Mucosa of descending colon (tissue), 3 donors: Measurements from ENCODE around the gene FBXO10. TPM values are rescaled to one million over a fixed set of nuclear protein-coding genes. Genes with fewer than 3 reads are reported as not detected.
"Not testable (repeated sequence)": the region's sequence is repeated elsewhere in the genome, so short reads cannot be mapped to it uniquely, and the experiment has no call there.

Source experiments
- ATAC-seq: fragments of 200-7000 bp; cut with Tn5 transposase; one replicate; pipeline ENCODE4 v1.9.1; 2020; ENCODE audit warnings: mild to moderate bottlenecking, moderate library complexity
- DNase-seq, 3 donors: peaks; one replicate each; pipeline ENCODE4 v3.0.0-alpha.2; 2020
- H3K36me3 ChIP-seq: fragments of 200-600 bp; one replicate; pipeline ENCODE4 v1.8.0; 2021; ENCODE audit warnings: low read depth, mild to moderate bottlenecking
- H3K4me1 ChIP-seq: fragments of 200-600 bp; one replicate; pipeline ENCODE4 v1.8.0; 2021; ENCODE audit warnings: low read depth, mild to moderate bottlenecking
- H3K4me3 ChIP-seq: fragments of 200-600 bp; one replicate; pipeline ENCODE4 v1.8.0; 2021; ENCODE audit warnings: mild to moderate bottlenecking
- H3K9me3 ChIP-seq: fragments of 200-600 bp; one replicate; pipeline ENCODE4 v1.8.0; 2021; ENCODE audit warnings: mild to moderate bottlenecking
- intact Hi-C, 2 donors: fragments of 100-400 bp; cut with DNase I in 1 of 2; cut with micrococcal nuclease in 1 of 2; formaldehyde crosslinking; loops; one replicate each; pipeline versions ENCODE4 v1.11.0 to v1.11.1; 2022; cut with DNase I, micrococcal nuclease
- total RNA-seq, 3 donors: library from RNA; stranded (reverse); fragmentation: NEBNext Ultra II Directional in 2 of 3; extraction: Animal tissue kit (Norgen Biotek cat#: 25700) in 2 of 3; gene quantifications; one replicate each; pipeline versions ENCODE4 v1.2.1 to v1.2.4, GENCODE V29; 2021 to 2023
- TF ChIP-seq, protein P1 (sequence below): fragments of 200-600 bp; IDR thresholded peaks from one replicate; pipeline ENCODE4 v1.8.0; 2022; ENCODE audit warnings: antibody characterized with exemption, mild to moderate bottlenecking
- donor health status: DM: no; HTN: no; CAD: no; lungs with moderate emphysema.
- donor health status: DM: no; HTN: no; CAD: no.
- donor health status: DM: no; HTN: yes; CAD: no.

FBXO10 gene
- total RNA-seq, 3 donors from 2014 or later, result 3.4 to 15.9 (median 4.6) TPM

DNA sequence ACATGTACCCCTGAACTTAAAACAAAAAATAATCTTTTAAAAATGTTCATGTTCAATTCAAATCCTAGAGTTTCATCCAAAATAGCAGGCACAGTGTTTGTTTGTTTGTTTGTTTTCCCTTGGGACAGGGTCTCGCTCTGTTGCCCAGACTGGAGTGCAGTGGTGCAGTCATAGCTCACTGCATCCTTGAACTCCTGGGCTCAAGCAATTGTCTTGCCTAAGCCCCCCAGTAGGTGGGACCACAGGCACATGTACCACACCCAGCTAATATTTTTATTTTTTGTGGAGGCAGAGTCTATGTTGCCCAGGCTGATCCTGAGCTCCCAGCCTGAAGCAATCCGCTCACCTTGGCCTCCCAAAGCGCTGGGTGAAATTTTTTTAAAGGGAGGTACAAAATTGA is 95.4 kb downstream of the FBXO10 start:
- H3K36me3 ChIP-seq, result no peaks in the 10 kb centered on the region
- H3K9me3 ChIP-seq, result no peaks in the 10 kb centered on the region
- TF ChIP-seq, protein P1, sequence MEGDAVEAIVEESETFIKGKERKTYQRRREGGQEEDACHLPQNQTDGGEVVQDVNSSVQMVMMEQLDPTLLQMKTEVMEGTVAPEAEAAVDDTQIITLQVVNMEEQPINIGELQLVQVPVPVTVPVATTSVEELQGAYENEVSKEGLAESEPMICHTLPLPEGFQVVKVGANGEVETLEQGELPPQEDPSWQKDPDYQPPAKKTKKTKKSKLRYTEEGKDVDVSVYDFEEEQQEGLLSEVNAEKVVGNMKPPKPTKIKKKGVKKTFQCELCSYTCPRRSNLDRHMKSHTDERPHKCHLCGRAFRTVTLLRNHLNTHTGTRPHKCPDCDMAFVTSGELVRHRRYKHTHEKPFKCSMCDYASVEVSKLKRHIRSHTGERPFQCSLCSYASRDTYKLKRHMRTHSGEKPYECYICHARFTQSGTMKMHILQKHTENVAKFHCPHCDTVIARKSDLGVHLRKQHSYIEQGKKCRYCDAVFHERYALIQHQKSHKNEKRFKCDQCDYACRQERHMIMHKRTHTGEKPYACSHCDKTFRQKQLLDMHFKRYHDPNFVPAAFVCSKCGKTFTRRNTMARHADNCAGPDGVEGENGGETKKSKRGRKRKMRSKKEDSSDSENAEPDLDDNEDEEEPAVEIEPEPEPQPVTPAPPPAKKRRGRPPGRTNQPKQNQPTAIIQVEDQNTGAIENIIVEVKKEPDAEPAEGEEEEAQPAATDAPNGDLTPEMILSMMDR, result no peak
- DNase-seq (no peak), ATAC-seq (no peak)
- peaks cover 2% of the 10 kb centered on the region for H3K4me1 ChIP-seq
- intact Hi-C loops, result no loop called here
- no peak overlapping the region for H3K4me3 ChIP-seq

DNA sequence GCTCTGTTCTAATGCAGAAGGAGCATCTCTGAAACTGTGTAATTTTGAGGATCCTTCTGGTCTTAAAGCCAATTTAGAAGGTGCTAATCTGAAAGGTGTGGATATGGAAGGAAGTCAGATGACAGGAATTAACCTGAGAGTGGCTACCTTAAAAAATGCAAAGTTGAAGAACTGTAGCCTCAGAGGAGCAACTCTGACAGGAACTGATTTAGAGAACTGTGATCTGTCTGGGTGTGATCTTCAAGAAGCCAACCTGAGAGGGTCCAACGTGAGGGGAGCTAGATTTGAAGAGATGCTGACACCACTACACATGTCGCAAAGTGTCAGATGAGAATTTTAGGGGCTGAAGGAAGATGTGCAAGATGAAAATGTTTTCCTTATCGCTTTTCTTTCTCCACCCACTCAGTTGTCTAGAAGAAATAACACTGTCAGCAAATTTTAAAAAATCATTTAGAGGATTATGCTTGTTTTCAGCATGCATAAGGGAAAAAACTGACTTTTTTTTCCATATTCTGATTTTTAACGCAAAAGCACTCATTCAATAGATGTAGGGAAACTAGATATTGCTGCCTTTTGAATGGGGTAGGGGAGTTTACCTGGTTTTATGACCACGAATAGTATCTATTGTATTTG is 98.1 kb downstream of the FBXO10 start:
- DNase-seq, H3K4me1 ChIP-seq, ATAC-seq, H3K4me3 ChIP-seq, H3K9me3 ChIP-seq, H3K36me3 ChIP-seq, intact Hi-C loops: not testable (repeated sequence)

DNA sequence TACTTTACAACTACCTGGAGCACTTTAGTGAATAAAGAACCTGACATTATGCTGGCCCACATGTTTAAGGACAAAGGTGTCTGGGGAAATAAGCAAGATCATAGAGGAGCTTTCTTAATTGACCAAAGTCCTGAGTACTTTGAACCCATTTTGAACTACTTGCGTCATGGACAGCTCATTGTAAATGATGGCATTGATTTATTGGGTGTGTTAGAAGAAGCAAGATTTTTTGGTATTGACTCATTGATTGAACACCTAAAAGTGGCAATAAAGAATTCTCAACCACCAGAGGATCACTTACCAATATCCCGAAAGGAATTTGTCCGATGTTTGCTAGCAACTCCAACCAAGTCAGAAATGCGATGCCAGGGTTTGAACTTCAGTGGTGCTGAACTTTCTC is 98.7 kb downstream of the FBXO10 start:
- H3K4me3 ChIP-seq, H3K4me1 ChIP-seq, H3K9me3 ChIP-seq, intact Hi-C loops, DNase-seq, H3K36me3 ChIP-seq: not testable (repeated sequence)
- peak; percentile 32 for ATAC-seq

DNA sequence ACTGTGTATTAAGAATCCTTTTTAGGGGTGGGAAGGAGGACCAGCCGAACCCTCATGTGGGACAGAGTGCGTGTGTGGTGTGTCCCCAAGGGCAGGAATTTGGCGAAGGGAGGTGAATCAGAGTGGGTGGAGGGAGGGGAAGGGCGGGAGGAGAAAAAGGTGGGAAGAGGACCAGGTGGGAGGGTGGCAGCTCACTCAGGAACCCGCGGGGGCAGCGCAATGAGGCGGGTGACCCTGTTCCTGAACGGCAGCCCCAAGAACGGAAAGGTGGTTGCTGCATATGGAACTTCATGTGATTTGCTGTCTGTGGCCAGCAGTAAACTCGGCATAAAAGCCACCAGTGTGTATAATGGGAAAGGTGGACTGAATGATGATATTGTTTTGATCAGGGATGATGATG is 99.2 kb downstream of the FBXO10 start:
- no peak for DNase-seq
- Histone ChIP-seq H3K4me3 (no peak overlapping the region), H3K36me3 (no peaks in the 10 kb centered on the region), H3K4me1 (no peaks in the 10 kb centered on the region), H3K9me3 (peaks cover 5% of the 10 kb centered on the region)
- no peak for ATAC-seq
- TF ChIP-seq, protein P1, result no peak
- intact Hi-C loops, result no loop called here

DNA sequence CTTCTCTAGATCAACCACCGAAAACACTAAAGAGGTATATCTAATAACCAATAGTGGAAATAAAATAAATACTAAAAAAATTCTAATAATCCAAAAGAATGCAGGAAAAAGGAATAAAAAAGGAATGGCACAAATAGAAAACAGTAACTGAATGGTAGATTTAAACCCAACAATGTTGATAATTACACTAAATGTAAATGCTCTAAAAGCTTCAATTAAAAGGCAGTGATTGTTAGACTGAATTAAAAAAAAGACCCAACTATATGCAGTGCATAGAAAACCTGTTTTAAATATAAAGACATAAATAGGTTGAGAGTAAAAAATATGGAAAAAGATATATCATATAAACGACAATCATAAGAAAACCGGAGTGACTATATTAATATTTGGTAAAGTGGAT is 101.7 kb downstream of the FBXO10 start:
- intact Hi-C loops, result no loop called here
- DNase-seq, result no peak
- Histone ChIP-seq H3K4me3 (no peak overlapping the region), H3K36me3 (no peaks in the 10 kb centered on the region), H3K4me1 (no peaks in the 10 kb centered on the region), H3K9me3 (peaks cover 5% of the 10 kb centered on the region)
- ATAC-seq, result no peak
- TF ChIP-seq, protein P1, result no peak

DNA sequence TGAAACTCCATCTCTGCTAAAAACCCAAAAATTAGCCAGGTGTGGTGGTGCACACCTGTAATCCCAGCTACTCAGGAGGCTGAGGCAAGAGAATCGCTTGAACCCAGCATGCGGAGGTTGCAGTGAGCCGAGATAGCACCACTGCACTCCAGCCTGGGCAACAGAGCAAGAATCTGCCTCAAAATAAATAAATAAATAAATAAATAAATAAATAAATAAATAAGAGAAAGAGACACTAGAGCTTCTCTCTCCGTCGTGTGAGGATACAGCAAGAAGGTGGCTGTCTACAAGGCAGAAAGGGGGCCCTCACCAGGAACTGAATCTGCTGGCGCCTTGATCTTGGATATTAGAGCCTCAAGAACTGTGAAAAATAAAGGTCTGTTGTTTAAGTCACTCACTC is 102.2 kb downstream of the FBXO10 start:
- H3K4me1 ChIP-seq, H3K4me3 ChIP-seq, ATAC-seq, intact Hi-C loops, H3K9me3 ChIP-seq, DNase-seq, H3K36me3 ChIP-seq: not testable (repeated sequence)

DNA sequence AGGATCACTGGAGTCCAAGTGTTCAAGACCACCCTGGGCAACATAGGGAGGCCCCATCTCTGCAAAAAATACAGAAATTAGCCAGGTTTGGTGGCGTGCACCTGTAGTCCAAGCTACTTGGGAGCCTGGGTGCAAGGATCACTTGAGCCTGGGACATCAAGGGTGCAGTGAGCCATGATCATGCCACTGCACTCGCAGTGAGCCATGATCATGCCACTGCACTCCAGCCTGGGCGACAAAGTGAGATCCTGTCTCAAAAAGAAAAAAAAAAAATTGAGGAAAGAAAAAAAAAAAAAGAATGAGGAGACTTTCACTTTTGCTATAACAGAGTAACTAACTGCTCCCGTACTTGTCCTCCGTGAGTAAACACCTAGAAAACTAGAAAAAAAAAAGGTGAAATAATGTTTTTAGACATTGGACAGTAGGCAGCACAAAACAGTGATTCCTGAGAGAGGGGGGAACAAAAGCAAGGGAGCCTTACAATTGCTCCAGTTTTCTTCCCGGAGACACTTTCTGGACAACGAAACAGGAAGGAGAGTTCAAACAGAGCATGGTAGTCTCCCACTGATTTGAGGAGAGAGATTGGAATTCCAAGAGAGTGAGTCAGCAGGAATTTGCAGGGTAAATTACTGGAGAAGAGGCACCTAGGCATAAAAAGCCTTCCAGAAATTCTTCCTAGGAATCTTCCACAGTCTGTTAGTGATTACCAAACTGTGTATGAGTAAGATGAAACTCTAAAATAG is 104.1 kb downstream of the FBXO10 start:
- DNase-seq (no peak), ATAC-seq (peak; percentile 79)
- H3K36me3 ChIP-seq, result no peaks in the 10 kb centered on the region
- intact Hi-C loops, result no loop called here
- TF ChIP-seq, protein P1, result no peak
- H3K9me3 ChIP-seq, result peaks cover 5% of the 10 kb centered on the region
- no peak overlapping the region for H3K4me3 ChIP-seq
- no peaks in the 10 kb centered on the region for H3K4me1 ChIP-seq
